Measurements from ENCODE around the gene NHERF1.

Gene NHERF1

GRCh38 chr17:74780443-74781238 is 32.2 kb downstream of the NHERF1 start:
- H3K36me3 Mint-ChIP-seq, result peaks cover 65% of the 10 kb centered on the region

GRCh38 chr17:74782571-74782970 is 34.1 kb downstream of the NHERF1 start:
- Mint-ChIP-seq H3K9me3 (no peaks in the 10 kb centered on the region), H3K36me3 (peaks cover 60% of the 10 kb centered on the region), H3K4me3 (no peak overlapping the region), H3K27me3 (no peaks in the 10 kb centered on the region), H3K4me1 (peaks cover 86% of the 10 kb centered on the region), H3K27ac (peak overlapping the region; percentile 98)
- DNase-seq, result no peak
- CTCF ChIA-PET, result interaction anchor here (0.6 to 5.2 kb wide), 6 partner anchors 8 to 135 kb away, joined by 3 to 31 read pairs (median 5); partner anchors contain the start of gene RAB37

More at GRCh38 chr17:74780443-74781238, 32.2 kb downstream of the NHERF1 start:
- peak; percentile 54 for DNase-seq
- H3K9me3 Mint-ChIP-seq, result no peaks in the 10 kb centered on the region
- H3K4me3 Mint-ChIP-seq, result peak overlapping the region; percentile 68
- H3K27me3 Mint-ChIP-seq, result peaks cover 4% of the 10 kb centered on the region
- CTCF ChIA-PET, result interaction anchor here (0.8 to 5.6 kb wide), 17 partner anchors 9 to 123 kb away, joined by 3 to 44 read pairs (median 7); no protein-coding TSS in a partner anchor
- H3K27ac Mint-ChIP-seq, result peak overlapping the region; percentile 98
- H3K4me1 Mint-ChIP-seq, result peaks cover 87% of the 10 kb centered on the region

GRCh38 chr17:74784125-74784810 is 35.8 kb downstream of the NHERF1 start:
- Mint-ChIP-seq H3K27ac (peak overlapping the region; percentile 83), H3K27me3 (no peaks in the 10 kb centered on the region), H3K4me3 (no peak overlapping the region), H3K4me1 (peaks cover 81% of the 10 kb centered on the region), H3K36me3 (peaks cover 62% of the 10 kb centered on the region), H3K9me3 (no peaks in the 10 kb centered on the region)
- CTCF ChIA-PET, result interaction anchor here (1.0 to 2.9 kb wide), 4 partner anchors 25 to 127 kb away, joined by 3 to 8 read pairs (median 4); partner anchors contain the start of gene RAB37
- DNase-seq, result no peak

GRCh38 chr17:74785096-74785980 is 36.9 kb downstream of the NHERF1 start:
- Mint-ChIP-seq H3K36me3 (peaks cover 62% of the 10 kb centered on the region), H3K9me3 (no peaks in the 10 kb centered on the region), H3K27me3 (no peaks in the 10 kb centered on the region), H3K4me1 (peaks cover 77% of the 10 kb centered on the region), H3K27ac (peak overlapping the region; percentile 83), H3K4me3 (no peak overlapping the region)
- CTCF ChIA-PET, result interaction anchor here (1.0 to 2.9 kb wide), 3 partner anchors 26 to 128 kb away, joined by 3 to 8 read pairs (median 4); no protein-coding TSS in a partner anchor
- DNase-seq, result peak; percentile 48

GRCh38 chr17:74785981-74786360 is 37.5 kb downstream of the NHERF1 start:
- Mint-ChIP-seq H3K27me3 (no peaks in the 10 kb centered on the region), H3K4me1 (peaks cover 77% of the 10 kb centered on the region), H3K9me3 (no peaks in the 10 kb centered on the region), H3K27ac (peak overlapping the region; percentile 83), H3K36me3 (peaks cover 62% of the 10 kb centered on the region), H3K4me3 (no peak overlapping the region)
- no peak for DNase-seq
- CTCF ChIA-PET, result interaction anchor here (2.9 kb wide), 1 partner anchor 129 kb away, joined by 8 read pairs; no protein-coding TSS in a partner anchor

- CTCF ChIA-PET, result interaction anchor here (0.7 to 2.9 kb wide), 2 partner anchors 42 to 129 kb away, joined by 3 to 8 read pairs; no protein-coding TSS in a partner anchor
- no peaks in the 10 kb centered on the region for H3K27me3 Mint-ChIP-seq
- peak overlapping the region; percentile 83 for H3K27ac Mint-ChIP-seq
- no peaks in the 10 kb centered on the region for H3K9me3 Mint-ChIP-seq
- H3K4me3 Mint-ChIP-seq, result peak overlapping the region; percentile 4
- DNase-seq, result peak; percentile 36
- peaks cover 77% of the 10 kb centered on the region for H3K4me1 Mint-ChIP-seq
- H3K36me3 Mint-ChIP-seq, result peaks cover 64% of the 10 kb centered on the region
Observed at GRCh38 chr17:74786431-74787055, 38.1 kb downstream of the NHERF1 start.

GRCh38 chr17:74790161-74791058 is 42.0 kb downstream of the NHERF1 start:
- peak overlapping the region; percentile 88 for H3K27ac Mint-ChIP-seq
- CTCF ChIA-PET, result interaction anchor here (0.7 to 9.8 kb wide), 36 partner anchors 8 to 399 kb away, joined by 3 to 184 read pairs (median 5); partner anchors contain the start of genes FDXR, GRIN2C, NAT9 and RAB37
- H3K27me3 Mint-ChIP-seq, result no peaks in the 10 kb centered on the region
- peaks cover 42% of the 10 kb centered on the region for H3K36me3 Mint-ChIP-seq
- H3K4me1 Mint-ChIP-seq, result peaks cover 49% of the 10 kb centered on the region
- H3K4me3 Mint-ChIP-seq, result peak overlapping the region; percentile 35
- no peaks in the 10 kb centered on the region for H3K9me3 Mint-ChIP-seq
- DNase-seq, result peak; percentile 38

- no peak overlapping the region for H3K4me3 Mint-ChIP-seq
- CTCF ChIA-PET, result interaction anchor here (0.6 to 9.8 kb wide), 9 partner anchors 11 to 264 kb away, joined by 3 to 184 read pairs (median 7); partner anchors contain the start of genes FDXR, GRIN2C and NAT9
- H3K27ac Mint-ChIP-seq, result no peak overlapping the region
- H3K36me3 Mint-ChIP-seq, result peaks cover 45% of the 10 kb centered on the region
- peaks cover 34% of the 10 kb centered on the region for H3K4me1 Mint-ChIP-seq
- H3K9me3 Mint-ChIP-seq, result no peaks in the 10 kb centered on the region
- H3K27me3 Mint-ChIP-seq, result no peaks in the 10 kb centered on the region
- DNase-seq, result no peak
Observed at GRCh38 chr17:74792586-74793105, 44.2 kb downstream of the NHERF1 start.

- Mint-ChIP-seq H3K27ac (no peak overlapping the region), H3K27me3 (no peaks in the 10 kb centered on the region), H3K4me1 (peaks cover 21% of the 10 kb centered on the region), H3K4me3 (no peak overlapping the region), H3K9me3 (no peaks in the 10 kb centered on the region), H3K36me3 (peaks cover 40% of the 10 kb centered on the region)
- no peak for DNase-seq
- CTCF ChIA-PET, result interaction anchor here (9.8 kb wide), 1 partner anchor 66 kb away, joined by 184 read pairs; the partner anchor contains the start of gene GRIN2C
Observed at GRCh38 chr17:74795327-74796020, 47.0 kb downstream of the NHERF1 start.

GRCh38 chr17:74796211-74796610 is 47.8 kb downstream of the NHERF1 start:
- no peaks in the 10 kb centered on the region for H3K27me3 Mint-ChIP-seq
- CTCF ChIA-PET, result interaction anchor here (9.8 kb wide), 1 partner anchor 65 kb away, joined by 184 read pairs; the partner anchor contains the start of gene GRIN2C
- H3K27ac Mint-ChIP-seq, result no peak overlapping the region
- peaks cover 14% of the 10 kb centered on the region for H3K4me1 Mint-ChIP-seq
- peaks cover 37% of the 10 kb centered on the region for H3K36me3 Mint-ChIP-seq
- H3K9me3 Mint-ChIP-seq, result no peaks in the 10 kb centered on the region
- DNase-seq, result no peak
- no peak overlapping the region for H3K4me3 Mint-ChIP-seq

- Mint-ChIP-seq H3K4me1 (peaks cover 8% of the 10 kb centered on the region), H3K27ac (no peak overlapping the region), H3K9me3 (no peaks in the 10 kb centered on the region), H3K4me3 (no peak overlapping the region), H3K36me3 (peaks cover 32% of the 10 kb centered on the region), H3K27me3 (no peaks in the 10 kb centered on the region)
- no peak for DNase-seq
- CTCF ChIA-PET, result interaction anchor here (9.8 kb wide), 1 partner anchor 65 kb away, joined by 184 read pairs; the partner anchor contains the start of gene GRIN2C
Observed at GRCh38 chr17:74796866-74797265, 48.4 kb downstream of the NHERF1 start.
